ENCODE measurements around the gene LDB3. TPM values are rescaled to one million over a fixed set of nuclear protein-coding genes. Genes with fewer than 3 reads are reported as not detected.

The LDB3 gene
- total and polyA plus RNA-seq, 9 of the 15 experiments (the other 6 are each of a cell fraction or from before 2014, with no cell fraction given), result 0.03 TPM; not detected in 8

GRCh38 chr10:86710987-86711512 is 42.7 kb downstream of the LDB3 start (continued):
- no peak for TF ChIP-seq MAFK (IDR thresholded peaks at IDR 0.05; ENCODE audit: low read length)
- TF ChIP-seq ELK1 (CRISPR knock-in tag; IDR thresholded peaks at IDR 0.05), result no peak
- no peak for TF ChIP-seq OTX1 (CRISPR knock-in tag; IDR thresholded peaks at IDR 0.05)
- TF ChIP-seq RBM39 (optimal IDR thresholded peaks at IDR 0.05; ENCODE audit: low read depth, low read length), result no peak
- no peak for TF ChIP-seq MCM3 (IDR thresholded peaks at IDR 0.05)
- TF ChIP-seq E2F4 (CRISPR knock-in tag; IDR thresholded peaks at IDR 0.05; ENCODE audit: low read depth), result no peak

GRCh38 chr10:86711513-86712316 is 43.4 kb downstream of the LDB3 start:
- Histone ChIP-seq H3K4me1 (replicated peaks in 1 of 2; ENCODE audit: control insufficient read depth in 2 of 2, insufficient read depth in 2 of 2, low read length in 2 of 2) (peaks cover 0 to 29% of the 10 kb centered on the region in 2 experiments; a peak in 3 of 5 replicates), H2AFZ (ENCODE audit: low read depth, low read length) (peak overlapping the region; percentile 83), H3K9me3 (replicated peaks; ENCODE audit: control insufficient read depth, insufficient read depth, low read depth, low read length) (no peaks in the 10 kb centered on the region), H3K79me2 (ENCODE audit: control insufficient read depth, insufficient read depth, low read length) (no peaks in the 10 kb centered on the region), H3K36me3 (ENCODE audit: control insufficient read depth, insufficient read depth, low read length) (no peaks in the 10 kb centered on the region), H4K20me1 (replicated peaks; ENCODE audit: control insufficient read depth, insufficient read depth, low read length) (no peaks in the 10 kb centered on the region), H3K27ac (ENCODE audit: extremely low read depth, low read depth, low read length) (peak overlapping the region; percentile 90), H3K4me3 (peak overlapping the region; percentile 60), H3K9ac (ENCODE audit: insufficient read depth in 1 of 2, low read depth in 2 of 2, low read length in 2 of 2) (peak overlapping the region; percentile 85 to 90), H3K4me2 (ENCODE audit: insufficient read depth, low read length) (peak overlapping the region; percentile 71), H3K27me3 (ENCODE audit: control insufficient read depth in 2 of 2, insufficient read depth in 2 of 2, low read length in 2 of 2) (no peaks in the 10 kb centered on the region), H3K9me1 (ENCODE audit: control insufficient read depth, insufficient read depth, low read length) (no peaks in the 10 kb centered on the region)
- ChIA-PET POLR2A (interaction anchor here (0.6 to 1.9 kb wide), 5 partner anchors 22 to 229 kb away, joined by 3 to 5 read pairs (median 3); no protein-coding TSS in a partner anchor), CTCF (ENCODE audit: low intra/inter-chr PET ratio) (interaction anchor here (0.7 to 2.9 kb wide), 3 partner anchors 13 to 188 kb away, joined by 3 to 20 read pairs (median 3); no protein-coding TSS in a partner anchor)
- BruUV-seq (replicated peaks), result no TSS peak
- DNase-seq (ENCODE audit: extremely low read depth in 1 of 4, low spot score in 3 of 4) (peak; percentile 46 to 91 (median 82)), ATAC-seq (peak; percentile 74), FAIRE-seq (peak; percentile 15)
- intact Hi-C loops (cut with micrococcal nuclease), result loop anchor here (1.0 to 2.0 kb wide), 2 partner anchors 41 to 188 kb away; no protein-coding TSS in a partner anchor
- 9% methylated on average over 37 of the region's 82 CpGs for WGBS (ENCODE audit: insufficient coverage, low coverage, missing lambda C conversion rate)
- in situ Hi-C loops (cut with MboI), result no loop called here
- no peak for TF ChIP-seq YBX1 (IDR thresholded peaks at IDR 0.05)
- TF ChIP-seq MLLT1 (IDR thresholded peaks at IDR 0.05), result no peak
- TF ChIP-seq TCF7 (IDR thresholded peaks at IDR 0.05; ENCODE audit: borderline replicate concordance), result no peak
- no peak for TF ChIP-seq RFX7 (CRISPR knock-in tag; IDR thresholded peaks at IDR 0.05)
- no peak for TF ChIP-seq NCOA4 (IDR thresholded peaks at IDR 0.05; ENCODE audit: partially characterized antibody)
- no peak for TF ChIP-seq ZNF764 (CRISPR knock-in tag; IDR thresholded peaks at IDR 0.05; ENCODE audit: low read depth)
- TF ChIP-seq ESRRA (IDR thresholded peaks at IDR 0.05; ENCODE audit: borderline replicate concordance, low read depth), result no peak
- TF ChIP-seq HNRNPK (IDR thresholded peaks at IDR 0.05; ENCODE audit: low read depth, low read length, poor library complexity, severe bottlenecking), result no peak
- no peak for TF ChIP-seq MTA2 (IDR thresholded peaks at IDR 0.05; ENCODE audit: low read depth)
- no peak for TF ChIP-seq BRD4 (IDR thresholded peaks at IDR 0.05)
- no peak for TF ChIP-seq RBM17 (IDR thresholded peaks at IDR 0.05; ENCODE audit: borderline replicate concordance, low read depth, low read length)
- no peak for TF ChIP-seq BRD9 (IDR thresholded peaks at IDR 0.05; ENCODE audit: low read depth, partially characterized antibody)
